DOHH2 (cell line): ENCODE data around the gene C16orf95.

Source experiments
- H3F3A ChIP-seq: fragments of 200-600 bp; sonication (generic), shearing (Covaris generic); 2 replicates; pipeline ENCODE4 v1.6.0; 2016; ENCODE audit warnings: antibody characterized with exemption, mild to moderate bottlenecking; ENCODE audit not compliant: control insufficient read depth, insufficient read depth
- H3K27ac ChIP-seq: fragments of 200-600 bp; sonication (generic); 2 replicates; pipeline ENCODE4 v1.5.1; 2014; ENCODE audit warnings: low read depth, mild to moderate bottlenecking, low read length, moderate library complexity
- H3K27me3 ChIP-seq: fragments of 200-600 bp; sonication (generic); 2 replicates; pipeline ENCODE4 v1.6.1; 2014; ENCODE audit warnings: mild to moderate bottlenecking, low read length, mixed read lengths; ENCODE audit not compliant: control insufficient read depth
- H3K36me3 ChIP-seq: fragments of 200-600 bp; sonication (generic); 2 replicates; pipeline ENCODE4 v1.6.1; 2014; ENCODE audit warnings: mild to moderate bottlenecking, low read length, moderate library complexity, mixed read lengths; ENCODE audit not compliant: control insufficient read depth
- H3K4me1 ChIP-seq: fragments of 200-600 bp; sonication (generic); 2 replicates; pipeline ENCODE4 v1.6.1; 2014; ENCODE audit warnings: mild to moderate bottlenecking, low read length, mixed read lengths; ENCODE audit not compliant: control insufficient read depth
- H3K4me2 ChIP-seq: fragments of 200-600 bp; sonication (generic); 2 replicates; pipeline ENCODE4 v1.6.0; 2014; ENCODE audit warnings: mild to moderate bottlenecking, low read length, moderate library complexity
- H3K4me3 ChIP-seq: fragments of 200-600 bp; sonication (generic); 2 replicates; pipeline ENCODE4 v1.5.1; 2014; ENCODE audit warnings: mild to moderate bottlenecking, low read length, mixed read lengths
- H3K79me2 ChIP-seq: fragments of 200-600 bp; sonication (generic); 2 replicates; pipeline ENCODE4 v1.6.1; 2014; ENCODE audit warnings: mild to moderate bottlenecking, low read length, mixed read lengths; ENCODE audit not compliant: control insufficient read depth
- H3K9me2 ChIP-seq: fragments of 200-600 bp; sonication (generic); replicated peaks from 2 replicates; pipeline ENCODE4 v1.6.1; 2014; ENCODE audit warnings: mild to moderate bottlenecking, low read length, mixed read lengths; ENCODE audit not compliant: control insufficient read depth
- H3K9me3 ChIP-seq: fragments of 200-600 bp; sonication (generic); 2 replicates; pipeline ENCODE4 v1.6.1; 2014; ENCODE audit warnings: antibody characterized with exemption, low read length, mixed read lengths; ENCODE audit not compliant: control insufficient read depth, insufficient read depth
- H4K20me1 ChIP-seq: fragments of 200-600 bp; sonication (generic); 2 replicates; pipeline ENCODE4 v1.6.0; 2014; ENCODE audit warnings: low read depth, mild to moderate bottlenecking, antibody characterized with exemption, low read length, moderate library complexity; ENCODE audit not compliant: control insufficient read depth, insufficient read depth
- EZH2phosphoT487 ChIP-seq: fragments of 200-600 bp; sonication (generic); IDR thresholded peaks from 2 replicates; pipeline ENCODE4 v1.6.1; 2017; ENCODE audit warnings: borderline replicate concordance, mild to moderate bottlenecking, antibody characterized with exemption, low read length, moderate library complexity, mixed read lengths
- TF ChIP-seq, protein P1 (sequence below): fragments of 200-600 bp; sonication (generic); IDR thresholded peaks from one replicate; pipeline ENCODE4 v1.5.1; 2014; ENCODE audit warnings: antibody characterized with exemption, mild to moderate bottlenecking, low read depth, low read length; ENCODE audit not compliant: poor library complexity, severe bottlenecking

C16orf95 gene

DNA sequence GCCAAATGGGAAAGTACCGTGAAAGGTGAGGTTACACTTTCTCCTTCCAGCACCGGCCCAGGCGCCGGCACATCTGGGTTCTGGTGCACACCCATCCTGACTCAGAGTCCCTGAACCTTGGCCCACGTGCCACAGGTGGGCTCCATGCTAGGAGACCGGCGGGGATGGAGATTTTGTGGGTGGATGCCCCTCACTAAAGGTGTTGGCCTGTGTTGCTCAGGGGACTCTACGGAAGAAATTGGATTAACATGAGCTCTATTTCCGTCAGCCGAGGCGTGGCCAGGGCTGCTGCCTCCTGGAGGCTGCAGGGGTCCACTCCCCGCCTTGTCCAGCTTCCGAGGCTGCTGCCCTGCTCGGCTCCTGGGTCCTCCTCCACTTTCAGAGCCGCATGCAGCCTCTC lies 35.6 kb upstream of the C16orf95 start:
- no peak overlapping the region for H3K27ac ChIP-seq
- no peak overlapping the region for H3K4me2 ChIP-seq
- no peaks in the 10 kb centered on the region for H3K4me1 ChIP-seq
- H3K27me3 ChIP-seq, result no peaks in the 10 kb centered on the region
- no peaks in the 10 kb centered on the region for H3K9me2 ChIP-seq
- no peaks in the 10 kb centered on the region for H4K20me1 ChIP-seq
- H3K4me3 ChIP-seq, result no peak overlapping the region
- peaks cover 10% of the 10 kb centered on the region; the same call in 1 of the 2 replicates for H3K79me2 ChIP-seq
- no peaks in the 10 kb centered on the region for H3F3A ChIP-seq
- H3K9me3 ChIP-seq, result no peaks in the 10 kb centered on the region
- TF ChIP-seq EZH2phosphoT487, result no peak
- TF ChIP-seq, protein P1, sequence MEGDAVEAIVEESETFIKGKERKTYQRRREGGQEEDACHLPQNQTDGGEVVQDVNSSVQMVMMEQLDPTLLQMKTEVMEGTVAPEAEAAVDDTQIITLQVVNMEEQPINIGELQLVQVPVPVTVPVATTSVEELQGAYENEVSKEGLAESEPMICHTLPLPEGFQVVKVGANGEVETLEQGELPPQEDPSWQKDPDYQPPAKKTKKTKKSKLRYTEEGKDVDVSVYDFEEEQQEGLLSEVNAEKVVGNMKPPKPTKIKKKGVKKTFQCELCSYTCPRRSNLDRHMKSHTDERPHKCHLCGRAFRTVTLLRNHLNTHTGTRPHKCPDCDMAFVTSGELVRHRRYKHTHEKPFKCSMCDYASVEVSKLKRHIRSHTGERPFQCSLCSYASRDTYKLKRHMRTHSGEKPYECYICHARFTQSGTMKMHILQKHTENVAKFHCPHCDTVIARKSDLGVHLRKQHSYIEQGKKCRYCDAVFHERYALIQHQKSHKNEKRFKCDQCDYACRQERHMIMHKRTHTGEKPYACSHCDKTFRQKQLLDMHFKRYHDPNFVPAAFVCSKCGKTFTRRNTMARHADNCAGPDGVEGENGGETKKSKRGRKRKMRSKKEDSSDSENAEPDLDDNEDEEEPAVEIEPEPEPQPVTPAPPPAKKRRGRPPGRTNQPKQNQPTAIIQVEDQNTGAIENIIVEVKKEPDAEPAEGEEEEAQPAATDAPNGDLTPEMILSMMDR, result no peak
- peaks cover 3% of the 10 kb centered on the region for H3K36me3 ChIP-seq

DNA sequence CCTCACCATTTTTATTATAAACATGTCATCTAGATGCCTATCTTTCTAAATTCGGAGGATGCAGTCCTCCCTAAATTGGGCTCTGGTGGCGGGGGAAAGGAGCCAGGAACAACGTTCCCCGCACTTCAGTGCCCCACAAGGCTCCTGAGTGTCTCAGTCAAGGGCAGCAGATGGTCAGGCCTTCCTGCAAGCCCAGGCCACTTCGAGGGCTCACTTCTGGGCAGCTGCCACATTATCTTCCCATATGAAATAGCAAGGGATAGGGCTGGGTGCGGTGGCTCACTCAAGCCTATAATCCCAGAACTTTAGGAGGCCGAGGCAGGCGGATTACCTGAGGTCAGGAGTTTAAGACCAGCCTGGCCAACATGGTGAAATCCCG lies 34.1 kb upstream of the C16orf95 start:
- no peaks in the 10 kb centered on the region for H3K9me2 ChIP-seq
- peaks cover 10% of the 10 kb centered on the region; the same call in 1 of the 2 replicates for H3K79me2 ChIP-seq
- TF ChIP-seq, protein P1, result no peak
- TF ChIP-seq EZH2phosphoT487, result no peak
- no peaks in the 10 kb centered on the region for H3K27me3 ChIP-seq
- H3K9me3 ChIP-seq, result no peaks in the 10 kb centered on the region
- H3K27ac ChIP-seq, result no peak overlapping the region
- H4K20me1 ChIP-seq, result no peaks in the 10 kb centered on the region
- peaks cover 8% of the 10 kb centered on the region; the same call in 1 of the 2 replicates for H3K36me3 ChIP-seq
- no peaks in the 10 kb centered on the region for H3F3A ChIP-seq
- no peak overlapping the region for H3K4me2 ChIP-seq
- H3K4me3 ChIP-seq, result no peak overlapping the region
- no peaks in the 10 kb centered on the region for H3K4me1 ChIP-seq

DNA sequence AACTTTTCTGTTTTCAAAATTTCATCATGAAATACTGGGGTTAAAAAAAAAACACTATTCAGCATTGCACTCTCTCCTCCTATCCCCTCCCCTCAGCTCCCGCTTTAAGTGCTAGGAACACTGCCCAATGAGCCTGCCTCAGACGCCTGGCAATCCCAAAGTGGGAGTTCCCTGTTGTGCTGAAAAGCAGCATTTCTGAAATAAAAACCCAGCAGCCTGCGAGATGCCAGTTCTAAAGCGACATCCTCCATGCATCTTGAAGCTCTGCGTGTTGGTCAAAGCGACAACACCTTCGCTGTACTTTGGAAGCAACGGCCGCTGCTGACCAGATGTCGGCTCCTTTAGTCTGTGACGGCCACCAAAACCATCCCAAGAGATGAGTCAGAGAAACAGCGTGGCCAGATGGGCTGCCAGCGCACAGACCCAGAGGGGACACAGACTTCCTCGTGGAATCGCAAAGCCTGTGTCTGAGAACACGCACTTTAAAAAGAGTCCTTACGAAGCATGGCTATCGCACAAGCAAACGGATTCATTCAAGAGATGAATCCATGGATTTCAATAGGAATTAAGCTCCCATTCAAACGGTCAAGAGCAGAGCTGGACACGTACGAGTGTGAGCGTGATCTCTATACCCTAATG lies 33.6 kb upstream of the C16orf95 start:
- no peak overlapping the region for H3K4me3 ChIP-seq
- H3K4me2 ChIP-seq, result no peak overlapping the region
- H4K20me1 ChIP-seq, result no peaks in the 10 kb centered on the region
- H3K4me1 ChIP-seq, result peaks cover 3% of the 10 kb centered on the region
- H3K9me2 ChIP-seq, result no peaks in the 10 kb centered on the region
- no peaks in the 10 kb centered on the region for H3F3A ChIP-seq
- peaks cover 10% of the 10 kb centered on the region; the same call in 1 of the 2 replicates for H3K79me2 ChIP-seq
- no peaks in the 10 kb centered on the region for H3K27me3 ChIP-seq
- peaks cover 13% of the 10 kb centered on the region; the same call in 1 of the 2 replicates for H3K36me3 ChIP-seq
- TF ChIP-seq, protein P1, result no peak
- no peak for TF ChIP-seq EZH2phosphoT487
- H3K9me3 ChIP-seq, result no peaks in the 10 kb centered on the region
- no peak overlapping the region for H3K27ac ChIP-seq
